ENCODE measurements around the gene PAX8. TPM values are rescaled to one million over a fixed set of nuclear protein-coding genes. Genes with fewer than 3 reads are reported as not detected.

Gene PAX8
- total and polyA plus RNA-seq, 2 donors from 2014 or later = 199 to 607 TPM

DNA sequence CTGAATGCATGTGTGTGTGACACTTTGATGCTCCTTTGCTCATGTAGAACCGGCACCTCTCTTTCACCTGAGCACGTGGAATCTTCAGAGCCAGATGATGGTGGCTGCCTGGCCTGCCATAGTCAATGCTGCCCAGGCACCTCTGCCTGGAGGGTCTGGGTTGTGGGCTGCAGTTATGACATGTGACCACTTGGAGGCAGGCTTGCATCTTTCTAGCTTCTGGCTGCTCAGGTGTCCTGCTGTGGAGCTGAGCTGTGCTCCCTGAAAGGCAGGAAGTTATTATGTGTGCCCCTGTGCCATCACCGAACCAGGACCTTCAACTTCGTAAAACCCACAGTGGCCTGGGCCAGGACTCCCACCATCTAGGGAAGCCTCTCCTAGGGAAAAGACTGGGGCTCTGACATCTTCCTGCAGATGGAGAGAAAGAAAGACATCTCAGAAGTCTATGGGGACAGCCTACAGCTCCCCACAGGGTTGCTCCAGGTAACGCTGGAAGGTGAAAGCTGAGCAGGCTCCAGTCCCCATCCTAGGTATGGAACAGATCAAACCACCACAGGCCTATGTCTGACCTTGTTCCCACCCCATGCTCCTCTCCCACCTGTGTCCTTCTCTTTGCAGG, 74.7 kb downstream of the PAX8 start:
- FAIRE-seq = no peak
- intact Hi-C loops (cut with DNase I) = no loop called here

DNA sequence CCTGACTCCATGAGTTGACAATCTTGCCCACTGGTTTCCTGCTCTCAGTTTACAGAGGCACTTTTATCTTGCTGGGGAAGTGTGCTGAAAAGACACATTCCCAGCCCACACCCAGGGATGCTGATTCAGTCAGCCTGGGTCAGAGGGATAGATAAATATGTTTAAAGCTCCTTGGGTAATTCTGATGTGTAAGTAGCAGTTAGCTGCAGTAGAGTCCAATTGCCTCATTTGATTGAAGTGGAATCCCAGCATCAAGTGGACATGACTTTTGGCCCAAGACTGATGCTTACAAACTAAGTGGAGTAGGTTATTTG, 75.5 kb downstream of the PAX8 start:
- Histone ChIP-seq H3K36me3 (ENCODE audit: control insufficient read depth in 2 of 3, insufficient read depth in 3 of 3, low read length in 3 of 3) (peaks cover 0 to 2% (median 0%) of the 10 kb centered on the region in 3 donors), H3K9me3 (ENCODE audit: control insufficient read depth in 2 of 3, insufficient read depth in 1 of 3, low read length in 3 of 3) (no peaks in the 10 kb centered on the region), H3K27ac (ENCODE audit: low read depth in 2 of 2, low read length in 2 of 2) (no peak overlapping the region), H3K4me1 (ENCODE audit: control insufficient read depth in 2 of 3, insufficient read depth in 2 of 3, low read depth in 1 of 3, low read length in 3 of 3) (peaks cover 7 to 23% (median 14%) of the 10 kb centered on the region in 3 donors), H3K27me3 (ENCODE audit: control insufficient read depth, insufficient read depth, low read length) (no peaks in the 10 kb centered on the region), H3K9ac (ENCODE audit: low read length in 3 of 3) (no peak overlapping the region), H3K4me3 (ENCODE audit: low read length in 3 of 3) (no peak overlapping the region)
- FAIRE-seq (no peak), DNase-seq (peak in 1 of 5 donors; percentile 19)
- TF ChIP-seq, protein P1, sequence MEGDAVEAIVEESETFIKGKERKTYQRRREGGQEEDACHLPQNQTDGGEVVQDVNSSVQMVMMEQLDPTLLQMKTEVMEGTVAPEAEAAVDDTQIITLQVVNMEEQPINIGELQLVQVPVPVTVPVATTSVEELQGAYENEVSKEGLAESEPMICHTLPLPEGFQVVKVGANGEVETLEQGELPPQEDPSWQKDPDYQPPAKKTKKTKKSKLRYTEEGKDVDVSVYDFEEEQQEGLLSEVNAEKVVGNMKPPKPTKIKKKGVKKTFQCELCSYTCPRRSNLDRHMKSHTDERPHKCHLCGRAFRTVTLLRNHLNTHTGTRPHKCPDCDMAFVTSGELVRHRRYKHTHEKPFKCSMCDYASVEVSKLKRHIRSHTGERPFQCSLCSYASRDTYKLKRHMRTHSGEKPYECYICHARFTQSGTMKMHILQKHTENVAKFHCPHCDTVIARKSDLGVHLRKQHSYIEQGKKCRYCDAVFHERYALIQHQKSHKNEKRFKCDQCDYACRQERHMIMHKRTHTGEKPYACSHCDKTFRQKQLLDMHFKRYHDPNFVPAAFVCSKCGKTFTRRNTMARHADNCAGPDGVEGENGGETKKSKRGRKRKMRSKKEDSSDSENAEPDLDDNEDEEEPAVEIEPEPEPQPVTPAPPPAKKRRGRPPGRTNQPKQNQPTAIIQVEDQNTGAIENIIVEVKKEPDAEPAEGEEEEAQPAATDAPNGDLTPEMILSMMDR (IDR thresholded peaks at IDR 0.05; ENCODE audit: borderline replicate concordance, extremely low read depth, insufficient read depth) = no peak
- intact Hi-C loops (cut with DNase I) = no loop called here

More for the DNA sequence above, 74.7 kb downstream of the PAX8 start:
- H3K4me1 ChIP-seq (ENCODE audit: control insufficient read depth in 2 of 3, insufficient read depth in 2 of 3, low read depth in 1 of 3, low read length in 3 of 3) = peaks cover 14 to 25% (median 14%) of the 10 kb centered on the region in 3 donors
- H3K27me3 ChIP-seq (ENCODE audit: control insufficient read depth, insufficient read depth, low read length) = no peaks in the 10 kb centered on the region
- H3K4me3 ChIP-seq (ENCODE audit: low read length in 3 of 3) = no peak overlapping the region
- no peaks in the 10 kb centered on the region for H3K9me3 ChIP-seq (ENCODE audit: control insufficient read depth in 2 of 3, insufficient read depth in 1 of 3, low read length in 3 of 3)
- H3K36me3 ChIP-seq (ENCODE audit: control insufficient read depth in 2 of 3, insufficient read depth in 3 of 3, low read length in 3 of 3) = peaks cover 0 to 2% (median 0%) of the 10 kb centered on the region in 3 donors
- H3K27ac ChIP-seq (ENCODE audit: low read depth in 2 of 2, low read length in 2 of 2) = peak overlapping the region in 1 of 2 donors; percentile 44
- peak in 4 of 5 donors; percentile 88 to 91 (median 89) for DNase-seq
- peak overlapping the region in 1 of 3 donors; percentile 2 for H3K9ac ChIP-seq (ENCODE audit: low read length in 3 of 3)
- TF ChIP-seq, protein P1 (IDR thresholded peaks at IDR 0.05; ENCODE audit: borderline replicate concordance, extremely low read depth, insufficient read depth) = peak; percentile 86

DNA sequence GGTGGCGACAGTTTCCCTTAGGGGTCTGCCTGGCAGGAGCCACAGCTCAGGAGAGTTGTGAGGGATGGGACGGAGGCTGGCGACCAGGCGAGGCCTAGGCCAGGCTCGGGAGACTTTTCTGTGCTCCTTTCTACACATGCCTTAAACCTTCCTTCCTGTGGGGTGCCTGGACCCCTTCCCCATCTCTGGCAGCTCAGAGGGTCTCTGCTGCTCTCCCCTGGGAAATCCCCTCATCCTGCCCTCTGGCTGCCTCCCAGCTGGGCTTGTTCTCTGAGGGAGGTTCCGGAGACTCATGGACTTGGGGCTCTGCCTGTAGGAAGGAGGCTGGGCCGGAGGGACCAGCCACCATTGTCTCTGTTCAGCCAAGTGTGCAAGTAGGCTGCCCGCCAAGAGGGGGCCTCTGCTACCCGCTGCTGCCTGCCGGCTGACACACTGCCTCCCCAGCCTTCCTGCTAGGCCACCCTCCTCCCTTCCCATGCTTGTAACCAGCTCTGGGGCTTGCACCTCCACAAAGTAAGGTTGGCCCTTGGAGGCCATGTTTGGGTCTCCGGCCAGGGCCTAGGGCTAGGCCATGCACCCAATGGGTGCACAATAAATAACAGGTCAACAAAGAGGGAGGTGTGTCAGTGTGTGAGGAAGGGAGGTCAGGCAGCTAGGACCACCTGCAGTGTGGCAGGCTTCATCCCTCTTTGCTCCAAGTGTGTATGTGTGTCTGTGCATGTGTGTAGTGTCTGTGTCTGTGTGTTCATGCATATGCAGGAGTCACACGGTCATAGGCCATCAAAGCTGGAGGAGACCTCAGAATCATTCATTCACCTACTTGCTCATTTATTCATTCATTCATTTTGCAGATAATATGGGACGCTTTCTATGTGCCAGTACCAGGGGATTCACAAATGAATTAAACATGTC, 76.2 kb downstream of the PAX8 start:
- FAIRE-seq (no peak), DNase-seq (peak; percentile 62 to 91 (median 69))
- H3K27me3 ChIP-seq (ENCODE audit: control insufficient read depth, insufficient read depth, low read length) = no peaks in the 10 kb centered on the region
- no peaks in the 10 kb centered on the region for H3K9me3 ChIP-seq (ENCODE audit: control insufficient read depth in 2 of 3, insufficient read depth in 1 of 3, low read length in 3 of 3)
- no peak overlapping the region for H3K9ac ChIP-seq (ENCODE audit: low read length in 3 of 3)
- no peak overlapping the region for H3K4me3 ChIP-seq (ENCODE audit: low read length in 3 of 3)
- H3K36me3 ChIP-seq (ENCODE audit: control insufficient read depth in 2 of 3, insufficient read depth in 3 of 3, low read length in 3 of 3) = peaks cover 0 to 2% (median 0%) of the 10 kb centered on the region in 3 donors
- peaks cover 4 to 23% (median 14%) of the 10 kb centered on the region in 3 donors for H3K4me1 ChIP-seq (ENCODE audit: control insufficient read depth in 2 of 3, insufficient read depth in 2 of 3, low read depth in 1 of 3, low read length in 3 of 3)
- intact Hi-C loops (cut with DNase I) = no loop called here
- peak overlapping the region in 1 of 2 donors; percentile 9 for H3K27ac ChIP-seq (ENCODE audit: low read depth in 2 of 2, low read length in 2 of 2)
- TF ChIP-seq, protein P1 (IDR thresholded peaks at IDR 0.05; ENCODE audit: borderline replicate concordance, extremely low read depth, insufficient read depth) = no peak

Measured in kidney (tissue), 14 donors.